Measurements from ENCODE around the gene RAPGEF1.

DNA sequence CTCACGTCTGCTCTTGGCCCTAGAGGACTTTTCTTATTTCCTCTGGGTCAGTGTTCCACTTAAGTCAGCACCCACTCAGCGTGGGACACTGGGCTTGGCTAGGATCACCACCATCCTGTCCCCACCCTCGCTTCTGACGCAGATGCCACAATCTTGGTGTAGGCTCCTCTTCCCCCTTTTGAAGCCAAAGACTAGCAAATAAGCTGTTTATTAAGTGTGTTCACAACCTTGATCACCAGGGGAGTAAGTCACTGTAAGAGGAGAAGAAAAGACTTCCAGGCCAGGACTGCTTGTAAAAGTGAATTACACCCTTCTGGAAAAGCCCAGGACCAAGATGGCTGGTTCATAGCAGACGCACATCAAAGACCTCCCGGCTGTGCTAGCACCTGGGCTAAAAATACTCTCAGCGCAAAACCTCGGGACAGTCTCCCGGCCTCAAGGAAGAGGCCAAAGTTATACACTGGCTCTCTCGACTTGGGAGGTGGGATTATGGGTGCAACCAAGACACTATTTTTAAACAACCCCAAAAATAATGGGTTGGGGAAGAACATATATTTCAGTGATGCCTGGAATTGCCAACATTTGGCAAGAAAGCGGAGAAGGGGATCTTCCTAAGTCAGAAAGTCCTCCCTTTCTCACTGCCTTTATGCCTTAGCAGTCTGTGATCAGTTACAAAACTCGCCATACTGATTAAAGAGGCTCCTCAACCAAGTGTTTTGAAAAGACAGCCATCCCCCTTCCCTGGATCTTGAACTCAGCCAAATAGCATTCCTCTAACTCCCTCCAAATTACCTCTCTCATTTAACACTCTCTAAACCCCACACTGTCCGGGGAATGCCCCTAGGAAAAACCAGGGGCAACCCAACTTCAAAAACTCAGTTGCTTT, 69.4 kb downstream of the RAPGEF1 start:
- TF ChIP-seq, protein P1, sequence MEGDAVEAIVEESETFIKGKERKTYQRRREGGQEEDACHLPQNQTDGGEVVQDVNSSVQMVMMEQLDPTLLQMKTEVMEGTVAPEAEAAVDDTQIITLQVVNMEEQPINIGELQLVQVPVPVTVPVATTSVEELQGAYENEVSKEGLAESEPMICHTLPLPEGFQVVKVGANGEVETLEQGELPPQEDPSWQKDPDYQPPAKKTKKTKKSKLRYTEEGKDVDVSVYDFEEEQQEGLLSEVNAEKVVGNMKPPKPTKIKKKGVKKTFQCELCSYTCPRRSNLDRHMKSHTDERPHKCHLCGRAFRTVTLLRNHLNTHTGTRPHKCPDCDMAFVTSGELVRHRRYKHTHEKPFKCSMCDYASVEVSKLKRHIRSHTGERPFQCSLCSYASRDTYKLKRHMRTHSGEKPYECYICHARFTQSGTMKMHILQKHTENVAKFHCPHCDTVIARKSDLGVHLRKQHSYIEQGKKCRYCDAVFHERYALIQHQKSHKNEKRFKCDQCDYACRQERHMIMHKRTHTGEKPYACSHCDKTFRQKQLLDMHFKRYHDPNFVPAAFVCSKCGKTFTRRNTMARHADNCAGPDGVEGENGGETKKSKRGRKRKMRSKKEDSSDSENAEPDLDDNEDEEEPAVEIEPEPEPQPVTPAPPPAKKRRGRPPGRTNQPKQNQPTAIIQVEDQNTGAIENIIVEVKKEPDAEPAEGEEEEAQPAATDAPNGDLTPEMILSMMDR (conservative IDR thresholded peaks at IDR 0.05; ENCODE audit: low read depth, low read length), result no peak
- no peak for TF ChIP-seq EZH2phosphoT487 (IDR thresholded peaks at IDR 0.05; ENCODE audit: borderline replicate concordance, low read length)
- TF ChIP-seq EZH2 (IDR thresholded peaks at IDR 0.05; ENCODE audit: low read length, unreplicated experiment), result no peak

All from PC-3 (cell line).